Activated T-cell treated with anti-CD3 and anti-CD28 coated beads, Interleukin-2, amount 50 U/mL, for 24 hours (primary cell): Measurements from ENCODE around the gene CDC34.
A peak's percentile ranks its signal among the peaks of the same experiment; 100 is the strongest.

Experiments
- DNase-seq: peaks from one replicate; pipeline ENCODE4 v3.0.0-alpha.2; 2020
- H3K27ac Mint-ChIP-seq: 2 replicates; pipeline ENCODE4 v1.8.0; 2020; ENCODE audit warnings: mild to moderate bottlenecking, mixed read lengths
- H3K27me3 Mint-ChIP-seq: 2 replicates; pipeline ENCODE4 v1.8.0; 2020; ENCODE audit warnings: mixed read lengths
- H3K36me3 Mint-ChIP-seq: 2 replicates; pipeline ENCODE4 v1.8.0; 2020; ENCODE audit warnings: low read depth, mixed read lengths
- H3K4me1 Mint-ChIP-seq: 2 replicates; pipeline ENCODE4 v1.8.0; 2020; ENCODE audit warnings: low read depth, mixed read lengths
- H3K4me3 Mint-ChIP-seq: 2 replicates; pipeline ENCODE4 v1.8.0; 2020; ENCODE audit warnings: mild to moderate bottlenecking, moderate library complexity, mixed read lengths
- H3K9me3 Mint-ChIP-seq: 2 replicates; pipeline ENCODE4 v1.8.0; 2020; ENCODE audit warnings: mixed read lengths

The CDC34 gene

GRCh38 chr19:538641-539428 lies 7.3 kb downstream of the CDC34 start:
- Mint-ChIP-seq H3K9me3 (no peaks in the 10 kb centered on the region), H3K36me3 (peaks cover 48% of the 10 kb centered on the region), H3K4me1 (peaks cover 16% of the 10 kb centered on the region), H3K27ac (no peak overlapping the region), H3K27me3 (no peaks in the 10 kb centered on the region), H3K4me3 (no peak overlapping the region)
- DNase-seq = no peak

DNA sequence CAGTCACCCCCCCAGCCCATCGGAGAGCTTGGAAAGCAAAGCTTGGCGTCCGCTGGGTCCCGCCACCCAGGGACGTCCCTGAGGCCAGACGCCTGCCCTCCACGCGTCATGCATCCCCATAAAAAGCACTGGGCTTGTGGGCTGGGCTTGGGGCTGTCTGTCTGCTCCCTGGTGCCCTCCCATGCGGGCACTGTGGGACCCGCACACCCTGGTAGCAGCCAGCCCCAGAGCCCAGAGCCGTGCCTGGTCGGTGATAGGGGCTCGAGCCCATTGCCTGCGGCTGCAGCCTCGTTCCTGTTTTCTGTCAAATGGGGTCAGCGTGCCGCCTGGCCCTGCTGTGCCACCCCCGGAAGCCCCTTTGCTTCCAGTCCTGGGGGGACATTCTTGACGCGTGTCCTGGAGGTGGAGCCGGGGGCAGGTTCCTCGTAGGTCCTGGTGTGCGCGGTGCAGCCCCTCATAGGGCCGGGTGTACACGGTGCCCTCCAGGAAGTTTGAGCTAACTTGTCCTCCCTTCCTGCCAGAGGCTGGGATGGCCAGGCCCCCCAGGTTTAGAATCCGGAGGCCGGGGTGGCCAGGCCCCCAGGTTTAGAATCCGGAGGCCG lies 8.0 kb downstream of the CDC34 start:
- no peaks in the 10 kb centered on the region for H3K9me3 Mint-ChIP-seq
- H3K27ac Mint-ChIP-seq = no peak overlapping the region
- H3K27me3 Mint-ChIP-seq = no peaks in the 10 kb centered on the region
- no peak for DNase-seq
- H3K36me3 Mint-ChIP-seq = peaks cover 53% of the 10 kb centered on the region
- H3K4me1 Mint-ChIP-seq = peaks cover 19% of the 10 kb centered on the region
- no peak overlapping the region for H3K4me3 Mint-ChIP-seq

DNA sequence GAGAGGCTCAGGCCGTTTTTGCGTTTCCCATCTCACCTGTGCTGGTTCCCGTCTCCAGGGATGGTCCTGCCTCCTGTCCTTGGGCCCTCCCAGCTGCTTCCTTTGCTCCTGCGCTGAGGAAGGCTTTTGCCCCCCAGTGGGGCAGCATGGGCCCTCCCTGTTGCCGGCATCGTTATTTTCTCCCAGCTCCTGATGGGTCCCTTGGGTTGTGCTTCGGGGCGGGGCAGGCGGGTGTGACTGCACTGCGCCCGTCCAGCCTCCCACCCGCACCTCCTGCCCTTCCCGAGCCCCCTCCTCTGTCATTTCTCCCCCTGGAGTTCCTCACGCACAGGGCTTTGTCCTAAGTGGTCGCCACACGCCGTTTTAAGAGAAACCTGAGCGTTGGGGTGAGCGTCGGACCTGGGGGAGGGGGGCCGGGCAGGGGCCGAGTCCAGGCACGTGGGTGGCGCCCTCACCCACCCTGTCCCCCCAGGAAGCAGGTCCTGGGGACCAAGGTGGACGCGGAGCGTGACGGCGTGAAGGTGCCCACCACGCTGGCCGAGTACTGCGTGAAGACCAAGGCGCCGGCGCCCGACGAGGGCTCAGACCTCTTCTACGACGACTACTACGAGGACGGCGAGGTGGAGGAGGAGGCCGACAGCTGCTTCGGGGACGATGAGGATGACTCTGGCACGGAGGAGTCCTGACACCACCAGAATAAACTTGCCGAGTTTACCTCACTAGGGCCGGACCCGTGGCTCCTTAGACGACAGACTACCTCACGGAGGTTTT lies 9.5 kb downstream of the CDC34 start:
- peaks cover 49% of the 10 kb centered on the region for H3K36me3 Mint-ChIP-seq
- DNase-seq = no peak
- no peaks in the 10 kb centered on the region for H3K9me3 Mint-ChIP-seq
- H3K27me3 Mint-ChIP-seq = no peaks in the 10 kb centered on the region
- no peak overlapping the region for H3K4me3 Mint-ChIP-seq
- peaks cover 21% of the 10 kb centered on the region for H3K4me1 Mint-ChIP-seq
- no peak overlapping the region for H3K27ac Mint-ChIP-seq

DNA sequence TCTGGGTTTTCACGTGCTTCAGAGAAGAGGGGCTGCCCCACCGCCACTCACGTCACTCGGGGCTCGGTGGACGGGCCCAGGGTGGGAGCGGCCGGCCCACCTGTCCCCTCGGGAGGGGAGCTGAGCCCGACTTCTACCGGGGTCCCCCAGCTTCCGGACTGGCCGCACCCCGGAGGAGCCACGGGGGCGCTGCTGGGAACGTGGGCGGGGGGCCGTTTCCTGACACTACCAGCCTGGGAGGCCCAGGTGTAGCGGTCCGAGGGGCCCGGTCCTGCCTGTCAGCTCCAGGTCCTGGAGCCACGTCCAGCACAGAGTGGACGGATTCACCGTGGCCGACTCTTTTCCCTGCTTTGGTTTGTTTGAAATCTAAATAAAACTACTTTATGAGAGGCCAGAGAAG lies 10.1 kb downstream of the CDC34 start:
- Mint-ChIP-seq H3K4me3 (no peak overlapping the region), H3K36me3 (peaks cover 44% of the 10 kb centered on the region), H3K27ac (no peak overlapping the region), H3K27me3 (no peaks in the 10 kb centered on the region), H3K9me3 (no peaks in the 10 kb centered on the region), H3K4me1 (peaks cover 21% of the 10 kb centered on the region)
- DNase-seq = no peak

- Mint-ChIP-seq H3K4me3 (no peak overlapping the region), H3K27ac (no peak overlapping the region), H3K4me1 (peaks cover 21% of the 10 kb centered on the region), H3K27me3 (no peaks in the 10 kb centered on the region), H3K36me3 (peaks cover 39% of the 10 kb centered on the region), H3K9me3 (no peaks in the 10 kb centered on the region)
- no peak for DNase-seq
Measured at GRCh38 chr19:542173-542866, 10.8 kb downstream of the CDC34 start.

GRCh38 chr19:543910-544608 lies 12.5 kb downstream of the CDC34 start, which contains the start of gene GZMM:
Gene GZMM, plus strand, starts transcription at chr19:544053. Its CDS starts 19 bp downstream, at chr19:544072.
- peaks cover 25% of the 10 kb centered on the region for H3K4me1 Mint-ChIP-seq
- DNase-seq = peak; percentile 83

GRCh38 chr19:547117-547516 lies 15.6 kb downstream of the CDC34 start:
- no peaks in the 10 kb centered on the region for H3K9me3 Mint-ChIP-seq
- H3K36me3 Mint-ChIP-seq = peaks cover 22% of the 10 kb centered on the region
- H3K27me3 Mint-ChIP-seq = no peaks in the 10 kb centered on the region
- no peak overlapping the region for H3K4me3 Mint-ChIP-seq
- no peak for DNase-seq
- no peak overlapping the region for H3K27ac Mint-ChIP-seq
- H3K4me1 Mint-ChIP-seq = peaks cover 25% of the 10 kb centered on the region

More at GRCh38 chr19:543910-544608, 12.5 kb downstream of the CDC34 start, which contains the start of gene GZMM:
- Mint-ChIP-seq H3K27ac (peak within 1 kb of the TSS; percentile 90), H3K9me3 (no peaks in the 10 kb centered on the region), H3K4me3 (peak within 1 kb of the TSS; percentile 84), H3K27me3 (no peaks in the 10 kb centered on the region), H3K36me3 (peaks cover 33% of the 10 kb centered on the region)

- peaks cover 18% of the 10 kb centered on the region for H3K36me3 Mint-ChIP-seq
- H3K4me3 Mint-ChIP-seq = no peak overlapping the region
- peaks cover 24% of the 10 kb centered on the region for H3K4me1 Mint-ChIP-seq
- no peaks in the 10 kb centered on the region for H3K27me3 Mint-ChIP-seq
- H3K9me3 Mint-ChIP-seq = no peaks in the 10 kb centered on the region
- DNase-seq = no peak
- H3K27ac Mint-ChIP-seq = peak overlapping the region; percentile 63
Measured at GRCh38 chr19:547836-548720, 16.5 kb downstream of the CDC34 start.

- no peak overlapping the region for H3K27ac Mint-ChIP-seq
- H3K4me3 Mint-ChIP-seq = no peak overlapping the region
- peaks cover 13% of the 10 kb centered on the region for H3K4me1 Mint-ChIP-seq
Measured at GRCh38 chr19:548886-549830, 17.6 kb downstream of the CDC34 start.

GRCh38 chr19:554817-555216 lies 23.3 kb downstream of the CDC34 start:
- no peaks in the 10 kb centered on the region for H3K36me3 Mint-ChIP-seq
- H3K4me1 Mint-ChIP-seq = no peaks in the 10 kb centered on the region
- no peaks in the 10 kb centered on the region for H3K9me3 Mint-ChIP-seq
- no peaks in the 10 kb centered on the region for H3K27me3 Mint-ChIP-seq
- no peak overlapping the region for H3K4me3 Mint-ChIP-seq
- no peak overlapping the region for H3K27ac Mint-ChIP-seq
- no peak for DNase-seq

More at GRCh38 chr19:548886-549830, 17.6 kb downstream of the CDC34 start:
- H3K9me3 Mint-ChIP-seq = no peaks in the 10 kb centered on the region
- no peak for DNase-seq
- H3K27me3 Mint-ChIP-seq = no peaks in the 10 kb centered on the region
- H3K36me3 Mint-ChIP-seq = peaks cover 11% of the 10 kb centered on the region

DNA sequence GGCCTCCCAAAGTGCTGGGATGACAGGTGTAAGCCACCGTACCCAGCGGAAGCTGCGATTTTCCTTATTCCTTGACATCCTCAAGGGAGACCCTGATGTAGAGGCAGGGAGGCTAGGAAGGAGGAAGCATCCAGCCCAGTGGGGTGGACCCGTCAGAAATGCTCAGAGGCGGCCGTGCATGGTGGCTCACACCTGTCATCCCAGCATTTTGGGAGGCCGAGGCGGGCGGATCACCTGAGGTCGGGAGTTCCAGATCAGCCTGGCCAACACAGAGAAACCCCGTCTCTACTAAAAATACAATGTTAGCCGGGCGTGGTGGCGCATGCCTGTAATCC lies 23.9 kb downstream of the CDC34 start:
- Mint-ChIP-seq H3K27me3 (no peaks in the 10 kb centered on the region), H3K36me3 (no peaks in the 10 kb centered on the region), H3K9me3 (no peaks in the 10 kb centered on the region), H3K27ac (no peak overlapping the region), H3K4me3 (no peak overlapping the region), H3K4me1 (no peaks in the 10 kb centered on the region)
- no peak for DNase-seq

DNA sequence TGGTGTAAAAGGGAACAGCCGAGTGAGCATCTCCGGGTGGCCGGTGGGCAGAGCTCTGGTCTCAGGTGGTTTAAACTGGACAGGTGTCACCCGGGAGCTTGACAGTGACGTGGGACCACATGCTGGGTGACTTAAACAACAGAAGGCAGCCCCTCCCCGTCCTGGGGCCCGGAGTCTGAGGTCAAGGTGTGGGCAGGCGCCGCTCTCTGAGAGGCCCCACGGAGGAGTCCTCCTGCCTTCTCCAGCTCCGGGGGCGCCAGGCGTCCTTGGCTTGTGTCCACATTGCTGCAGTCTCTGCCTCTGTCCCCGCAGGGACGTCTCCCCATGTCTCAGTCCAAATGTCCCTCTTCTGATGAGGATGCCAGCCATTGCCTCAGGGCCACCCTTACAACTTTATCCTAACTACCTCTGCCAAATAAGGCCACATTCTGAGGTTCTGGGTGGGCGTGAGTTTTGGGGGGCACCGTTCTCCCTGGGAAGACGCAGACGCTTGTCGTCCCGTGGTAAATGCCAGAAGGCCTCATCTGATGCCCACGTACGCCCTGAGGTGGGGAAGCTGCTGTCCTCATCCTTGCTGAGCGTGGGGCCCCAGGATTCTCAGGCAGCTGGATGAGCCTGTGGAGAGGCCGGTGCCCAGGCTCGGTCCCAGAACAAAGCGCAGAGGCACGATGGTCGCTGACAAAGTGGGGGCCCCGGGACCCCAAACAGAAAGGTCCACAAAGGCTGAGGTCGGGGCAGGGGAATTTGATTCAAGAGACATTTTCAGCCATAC lies 25.2 kb downstream of the CDC34 start:
- Mint-ChIP-seq H3K27me3 (no peaks in the 10 kb centered on the region), H3K27ac (no peak overlapping the region), H3K4me3 (no peak overlapping the region), H3K4me1 (no peaks in the 10 kb centered on the region), H3K36me3 (no peaks in the 10 kb centered on the region), H3K9me3 (no peaks in the 10 kb centered on the region)
- DNase-seq = no peak
